GM23338 (cell line): ENCODE data around the gene HSPG2.

Experiments
- CREB1 ChIP-seq: fragments of 250-450 bp; sonication (Bioruptor Pico); IDR thresholded peaks from 2 replicates; pipeline ENCODE4 v1.5.0; 2020; ENCODE audit warnings: low read depth, mild to moderate bottlenecking, moderate library complexity
- CTCF ChIP-seq, 2 experiments: fragments of 200-600 bp in 1 of 2; sonication (generic) in 1 of 2; conservative IDR thresholded peaks; 2 replicates each; pipeline versions ENCODE4 v1.5.1 to v1.6.1; 2016 to 2017; ENCODE audit warnings: antibody characterized with exemption in 2 of 2, low read depth in 2 of 2, mild to moderate bottlenecking in 2 of 2, moderate library complexity in 1 of 2
- EZH2 ChIP-seq: fragments of 200-600 bp; sonication (generic); IDR thresholded peaks from one replicate; pipeline ENCODE4 v1.8.0; 2017; ENCODE audit warnings: antibody characterized with exemption, mild to moderate bottlenecking, low read depth; ENCODE audit not compliant: unreplicated experiment
- EZH2phosphoT487 ChIP-seq: fragments of 200-600 bp; sonication (generic); IDR thresholded peaks from one replicate; pipeline ENCODE4 v1.8.1; 2018; ENCODE audit warnings: antibody characterized with exemption; ENCODE audit not compliant: unreplicated experiment
- JUNB ChIP-seq: IDR thresholded peaks from one replicate; pipeline ENCODE4 v1.6.1; 2016; ENCODE audit warnings: antibody characterized with exemption; ENCODE audit not compliant: unreplicated experiment
- POLR2AphosphoS5 ChIP-seq: IDR thresholded peaks from 2 replicates; pipeline ENCODE4 v1.6.1; 2016; ENCODE audit warnings: antibody characterized with exemption, low read depth
- STAT1 ChIP-seq: IDR thresholded peaks from one replicate; pipeline ENCODE4 v1.6.1; 2016; ENCODE audit warnings: antibody characterized with exemption; ENCODE audit not compliant: unreplicated experiment
- ZNF462 ChIP-seq: fragments of 250-450 bp; sonication (Bioruptor Pico); IDR thresholded peaks from 2 replicates; pipeline ENCODE4 v1.5.0; 2020; ENCODE audit warnings: mild to moderate bottlenecking, moderate library complexity
- TF ChIP-seq, protein P1 (sequence below): IDR thresholded peaks from one replicate; pipeline ENCODE4 v1.6.1; 2018; ENCODE audit warnings: antibody characterized with exemption; ENCODE audit not compliant: unreplicated experiment

- TF ChIP-seq EZH2 (no peak), CTCF (conservative IDR thresholded peaks at IDR 0.05; ENCODE audit: low read depth in 2 of 2) (no peak), POLR2AphosphoS5 (no peak), EZH2phosphoT487 (no peak), CREB1 (no peak), JUNB (no peak), STAT1 (no peak), ZNF462 (CRISPR knock-in tag) (no peak)
- TF ChIP-seq, protein P1, sequence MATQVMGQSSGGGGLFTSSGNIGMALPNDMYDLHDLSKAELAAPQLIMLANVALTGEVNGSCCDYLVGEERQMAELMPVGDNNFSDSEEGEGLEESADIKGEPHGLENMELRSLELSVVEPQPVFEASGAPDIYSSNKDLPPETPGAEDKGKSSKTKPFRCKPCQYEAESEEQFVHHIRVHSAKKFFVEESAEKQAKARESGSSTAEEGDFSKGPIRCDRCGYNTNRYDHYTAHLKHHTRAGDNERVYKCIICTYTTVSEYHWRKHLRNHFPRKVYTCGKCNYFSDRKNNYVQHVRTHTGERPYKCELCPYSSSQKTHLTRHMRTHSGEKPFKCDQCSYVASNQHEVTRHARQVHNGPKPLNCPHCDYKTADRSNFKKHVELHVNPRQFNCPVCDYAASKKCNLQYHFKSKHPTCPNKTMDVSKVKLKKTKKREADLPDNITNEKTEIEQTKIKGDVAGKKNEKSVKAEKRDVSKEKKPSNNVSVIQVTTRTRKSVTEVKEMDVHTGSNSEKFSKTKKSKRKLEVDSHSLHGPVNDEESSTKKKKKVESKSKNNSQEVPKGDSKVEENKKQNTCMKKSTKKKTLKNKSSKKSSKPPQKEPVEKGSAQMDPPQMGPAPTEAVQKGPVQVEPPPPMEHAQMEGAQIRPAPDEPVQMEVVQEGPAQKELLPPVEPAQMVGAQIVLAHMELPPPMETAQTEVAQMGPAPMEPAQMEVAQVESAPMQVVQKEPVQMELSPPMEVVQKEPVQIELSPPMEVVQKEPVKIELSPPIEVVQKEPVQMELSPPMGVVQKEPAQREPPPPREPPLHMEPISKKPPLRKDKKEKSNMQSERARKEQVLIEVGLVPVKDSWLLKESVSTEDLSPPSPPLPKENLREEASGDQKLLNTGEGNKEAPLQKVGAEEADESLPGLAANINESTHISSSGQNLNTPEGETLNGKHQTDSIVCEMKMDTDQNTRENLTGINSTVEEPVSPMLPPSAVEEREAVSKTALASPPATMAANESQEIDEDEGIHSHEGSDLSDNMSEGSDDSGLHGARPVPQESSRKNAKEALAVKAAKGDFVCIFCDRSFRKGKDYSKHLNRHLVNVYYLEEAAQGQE, result no peak
Measured at GRCh38 chr1:21924503-21925005, 12.6 kb downstream of the HSPG2 start.
